DMS53 treated with DMSO at 0.1 percent for 48 hours (cell line): Measurements from ENCODE around the gene SLC25A21.
A peak's percentile ranks its signal among the peaks of the same experiment; 100 is the strongest.
"Not testable (repeated sequence)": the region's sequence is repeated elsewhere in the genome, so short reads cannot be mapped to it uniquely, and the experiment has no call there.

Experiments
- DNase-seq: peaks from one replicate; lab custom pipeline; 2025; ENCODE audit not compliant: unreplicated experiment; lab: John Stamatoyannopoulos, UW

The SLC25A21 gene

GRCh38 chr14:37187294-37187693 is 14.9 kb upstream of the SLC25A21 start:
- DNase-seq, result no peak

DNA sequence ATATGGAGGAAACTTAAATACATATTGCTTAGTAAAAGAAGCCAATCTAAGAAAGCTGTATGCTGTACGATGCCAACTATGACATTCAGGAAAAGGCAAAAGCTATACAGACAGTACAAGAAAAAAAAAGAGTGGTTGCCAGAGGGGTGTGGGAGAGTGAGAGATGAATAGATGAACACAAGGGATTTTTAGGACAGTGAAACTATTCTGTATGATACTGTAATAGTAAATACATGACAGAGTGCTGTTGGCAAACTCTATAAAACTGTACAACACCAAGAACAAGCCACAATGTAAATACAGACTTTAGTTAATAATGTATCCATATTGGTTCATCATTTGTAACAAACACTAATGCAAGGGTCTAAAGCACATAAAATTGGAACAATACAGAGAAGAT is 14.5 kb upstream of the SLC25A21 start:
- no peak for DNase-seq

GRCh38 chr14:37185670-37186069 is 13.3 kb upstream of the SLC25A21 start:
- no peak for DNase-seq

GRCh38 chr14:37184520-37184919 is 12.1 kb upstream of the SLC25A21 start:
- DNase-seq, result not testable (repeated sequence)

DNA sequence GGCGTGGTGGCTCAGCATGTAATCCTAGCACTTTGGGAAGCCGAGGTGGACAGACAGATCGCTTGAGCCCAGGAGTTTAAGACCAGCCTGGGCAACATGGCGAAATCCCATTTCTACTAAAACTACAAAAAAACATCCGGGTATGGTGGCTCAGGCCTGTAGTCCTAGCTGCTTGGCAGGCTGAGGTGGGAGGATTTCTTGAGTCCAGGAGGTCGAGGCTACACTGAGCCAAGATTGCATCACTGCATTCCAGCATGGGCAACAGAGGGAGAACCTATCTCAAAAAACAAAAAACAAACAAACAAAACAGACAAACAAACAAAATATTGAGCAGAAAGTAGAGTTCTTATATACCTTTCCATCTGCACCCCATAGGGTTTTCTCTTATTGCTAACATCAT is 9.0 kb upstream of the SLC25A21 start:
- DNase-seq, result no peak

DNA sequence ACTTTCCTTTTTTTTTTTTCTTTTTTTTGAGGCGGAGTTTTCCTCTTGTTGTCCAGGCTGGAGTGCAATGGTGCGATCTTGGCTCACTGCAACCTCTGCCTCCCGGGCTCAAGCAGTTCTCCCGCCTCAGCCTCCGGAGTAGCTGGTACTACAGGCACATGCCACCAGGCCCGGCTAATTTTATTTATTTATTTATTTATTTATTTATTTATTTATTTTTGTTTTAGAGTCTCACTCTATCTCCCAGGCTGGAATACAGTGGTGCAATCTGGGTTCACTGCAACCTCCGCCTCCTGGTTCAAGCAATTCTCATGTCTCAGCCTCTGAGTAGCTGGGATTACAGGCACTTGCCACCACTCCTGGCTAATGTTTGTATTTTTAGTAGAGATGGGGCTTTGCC is 8.5 kb upstream of the SLC25A21 start:
- not testable (repeated sequence) for DNase-seq

GRCh38 chr14:37179896-37180502 is 7.6 kb upstream of the SLC25A21 start:
- no peak for DNase-seq

- DNase-seq, result no peak
Observed at GRCh38 chr14:37172936-37173614, 669 bp upstream of the SLC25A21 start.

DNA sequence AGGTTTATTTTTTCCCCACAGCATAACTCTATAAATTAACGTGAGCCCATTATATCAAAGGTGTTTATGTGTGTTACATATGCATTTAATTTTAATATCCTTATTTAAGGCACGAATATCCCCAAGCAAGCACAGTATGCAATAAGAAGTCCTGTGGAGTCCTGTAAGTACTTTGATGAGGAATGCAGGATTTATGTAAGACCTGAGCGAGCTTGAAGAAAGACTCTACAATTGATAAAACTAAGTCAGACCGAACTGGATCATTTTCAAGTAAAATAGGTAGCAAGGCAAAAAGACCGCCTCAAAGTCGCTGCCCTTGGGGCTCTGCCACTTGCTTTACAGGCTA is 755 bp downstream of the SLC25A21 start:
- no peak for DNase-seq

- peak; percentile 25 for DNase-seq
Observed at GRCh38 chr14:37170993-37171392, 1.4 kb downstream of the SLC25A21 start.

GRCh38 chr14:37170237-37170636 is 2.2 kb downstream of the SLC25A21 start:
- DNase-seq, result peak; percentile 65

DNA sequence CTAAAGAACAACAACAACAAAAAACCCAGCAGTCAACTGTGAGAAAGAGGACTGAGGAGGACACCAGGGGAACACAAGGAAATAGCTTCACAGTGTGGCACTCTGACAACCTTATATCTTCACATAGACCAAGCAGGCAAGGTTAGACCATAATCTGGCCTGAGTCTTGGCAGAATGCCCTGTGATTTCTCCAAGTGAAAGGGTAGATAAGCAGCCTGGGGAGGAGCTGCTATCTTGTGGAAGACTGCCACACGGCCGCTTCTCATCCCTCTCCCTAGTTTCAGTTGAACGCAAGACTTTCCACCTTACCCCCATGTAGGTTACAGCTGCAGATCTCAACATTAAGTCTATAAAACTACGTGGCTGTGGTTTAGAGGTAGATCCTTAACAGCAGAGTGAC is 3.7 kb downstream of the SLC25A21 start:
- DNase-seq, result no peak

GRCh38 chr14:37167151-37168047 is 5.0 kb downstream of the SLC25A21 start:
- DNase-seq, result no peak

DNA sequence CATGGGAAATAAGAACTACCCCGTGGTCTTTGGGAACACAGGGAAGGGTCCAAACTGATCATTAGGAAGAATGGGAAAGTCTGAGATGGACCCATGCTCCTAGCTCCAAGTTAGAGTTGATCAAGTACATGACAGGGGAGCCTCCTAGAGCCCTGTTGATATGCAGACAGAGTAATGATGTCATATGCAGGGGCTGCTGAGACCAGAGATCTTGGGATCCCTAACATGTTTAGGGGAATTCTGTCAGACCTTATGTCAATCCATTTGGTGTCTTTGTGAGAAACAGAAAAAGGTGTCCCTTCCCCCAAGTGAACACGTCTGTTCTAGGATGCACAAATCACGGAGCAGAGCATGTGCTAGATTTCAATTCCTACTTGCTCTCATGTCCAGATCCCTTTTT is 6.6 kb downstream of the SLC25A21 start:
- no peak for DNase-seq

DNA sequence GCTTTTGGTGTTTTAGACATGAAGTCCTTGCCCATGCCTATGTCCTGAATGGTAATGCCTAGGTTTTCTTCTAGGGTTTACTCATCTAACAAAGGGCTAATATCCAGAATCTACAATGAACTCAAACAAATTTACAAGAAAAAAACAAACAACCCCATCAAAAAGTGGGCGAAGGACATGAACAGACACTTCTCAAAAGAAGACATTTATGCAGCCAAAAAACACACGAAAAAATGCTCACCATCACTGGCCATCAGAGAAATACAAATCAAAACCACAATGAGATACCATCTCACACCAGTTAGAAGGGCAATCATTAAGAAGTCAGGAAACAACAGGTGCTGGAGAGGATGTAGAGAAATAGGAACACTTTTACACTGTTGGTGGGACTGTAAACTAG is 10.1 kb downstream of the SLC25A21 start:
- DNase-seq, result not testable (repeated sequence)

DNA sequence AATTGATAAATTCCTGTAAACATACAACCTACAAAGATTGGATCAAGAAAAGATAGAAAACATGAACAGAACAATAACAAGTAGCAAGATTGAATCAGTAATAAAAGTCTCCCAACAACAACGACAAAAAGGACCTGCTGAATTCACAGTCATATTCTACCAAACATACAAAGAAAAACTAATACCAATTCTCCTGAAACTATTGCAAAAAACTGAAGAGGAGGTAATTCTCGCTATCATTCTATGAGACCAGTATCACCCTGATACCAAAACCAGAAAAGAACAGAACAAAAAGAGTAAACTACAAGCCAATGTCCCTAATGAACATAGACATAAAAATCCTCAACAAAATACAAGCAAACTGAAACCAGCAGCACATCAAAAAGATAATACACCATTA is 14.4 kb downstream of the SLC25A21 start:
- DNase-seq, result no peak

GRCh38 chr14:37153483-37153882 is 18.9 kb downstream of the SLC25A21 start:
- no peak for DNase-seq

DNA sequence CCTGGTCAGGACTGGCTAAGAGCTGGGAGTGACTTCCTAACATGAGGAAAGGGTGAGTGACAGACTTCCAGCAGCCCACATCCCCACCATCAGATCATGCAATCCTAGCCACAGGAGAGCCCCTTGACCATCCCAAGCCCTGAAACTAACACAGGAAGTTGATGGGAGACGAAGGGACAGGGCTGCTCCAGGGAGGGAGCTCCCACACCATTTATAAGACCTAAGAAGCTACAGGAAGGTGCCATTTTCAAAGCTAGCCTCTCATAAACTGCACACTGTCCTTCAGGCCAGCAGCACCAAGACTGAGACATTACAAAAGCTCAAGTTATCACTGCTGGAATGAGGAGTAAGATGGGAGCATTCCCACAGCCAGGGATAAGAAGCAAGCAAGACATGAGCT is 19.4 kb downstream of the SLC25A21 start:
- no peak for DNase-seq

GRCh38 chr14:37150414-37150813 is 22.0 kb downstream of the SLC25A21 start:
- DNase-seq, result peak; percentile 32

DNA sequence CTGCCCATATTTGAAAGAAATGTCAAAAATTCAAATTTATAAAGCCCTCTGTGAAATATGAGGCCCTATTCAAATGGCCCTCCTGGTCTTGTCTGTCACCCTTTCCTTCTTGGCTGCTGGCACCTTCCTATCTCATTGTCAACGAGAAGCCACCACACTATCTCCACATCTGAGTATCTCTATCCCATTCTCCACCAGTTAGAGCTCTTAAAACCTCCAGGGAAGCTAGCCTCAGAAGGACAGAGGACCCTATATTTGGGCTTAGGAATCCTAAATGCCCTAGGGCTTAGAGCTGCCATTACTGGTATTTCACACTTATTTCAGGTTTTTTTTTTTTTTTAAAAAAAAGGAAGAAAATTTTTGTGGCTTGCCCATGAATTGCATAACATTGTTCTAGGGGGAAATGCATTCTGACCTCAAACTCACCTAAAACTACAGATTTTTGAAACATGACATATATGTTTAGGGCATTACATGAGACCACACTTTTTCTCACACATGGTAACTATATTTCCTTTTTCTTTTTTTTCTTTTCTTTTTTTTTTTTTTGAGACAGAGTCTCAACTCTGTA is 25.0 kb downstream of the SLC25A21 start:
- no peak for DNase-seq

DNA sequence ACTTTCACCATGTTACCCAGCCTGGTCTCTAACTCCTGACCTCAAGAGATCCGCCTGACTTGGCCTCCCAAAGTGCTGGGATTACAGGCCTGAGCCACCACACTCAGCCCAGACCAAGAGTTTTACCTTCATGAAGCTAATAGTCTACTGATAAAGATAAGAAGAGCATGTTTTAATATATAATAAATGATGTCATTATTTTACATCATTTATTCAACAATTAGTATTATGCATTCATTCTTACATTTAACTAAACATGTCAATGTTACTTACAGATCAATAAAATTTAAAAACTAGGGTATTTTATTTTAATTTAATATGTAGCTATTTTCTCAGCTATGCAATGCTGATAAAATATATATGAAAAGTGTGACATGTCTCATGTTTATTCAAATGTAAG is 26.0 kb downstream of the SLC25A21 start:
- DNase-seq, result not testable (repeated sequence)

GRCh38 chr14:37145395-37145794 is 27.0 kb downstream of the SLC25A21 start:
- no peak for DNase-seq
